ENCODE data around the gene GPR26.

Gene GPR26

DNA sequence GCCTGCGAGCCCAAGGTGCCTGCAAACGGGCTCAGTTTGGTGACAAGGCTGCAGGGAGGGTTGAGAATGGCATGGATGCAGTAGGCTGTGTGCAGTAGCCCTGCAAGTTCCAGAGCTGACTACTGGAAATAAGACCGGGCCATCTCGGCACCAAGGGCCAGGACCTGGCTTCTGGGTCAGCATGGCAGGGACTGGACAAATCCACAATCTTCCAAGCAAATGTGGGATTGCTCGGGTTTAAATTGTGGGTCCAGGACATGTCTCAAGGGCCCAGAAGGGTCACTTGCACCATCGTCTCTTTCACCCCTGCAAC is 78.0 kb downstream of the GPR26 start:
- no peak overlapping the region for H3K4me3 ChIP-seq
- intact Hi-C loops (cut with DNase I; ENCODE audit: low total_unique reads) = no loop called here
- no peaks in the 10 kb centered on the region for H3K9me3 ChIP-seq
- peaks cover 0 to 9% (median 2%) of the 10 kb centered on the region in 4 donors for H3K4me1 ChIP-seq
- no peak for DNase-seq
- H3K36me3 ChIP-seq = peaks cover 0 to 9% (median 0%) of the 10 kb centered on the region in 3 donors
- H3K27ac ChIP-seq = no peak overlapping the region
- no peaks in the 10 kb centered on the region for H3K27me3 ChIP-seq
- TF ChIP-seq, protein P1, sequence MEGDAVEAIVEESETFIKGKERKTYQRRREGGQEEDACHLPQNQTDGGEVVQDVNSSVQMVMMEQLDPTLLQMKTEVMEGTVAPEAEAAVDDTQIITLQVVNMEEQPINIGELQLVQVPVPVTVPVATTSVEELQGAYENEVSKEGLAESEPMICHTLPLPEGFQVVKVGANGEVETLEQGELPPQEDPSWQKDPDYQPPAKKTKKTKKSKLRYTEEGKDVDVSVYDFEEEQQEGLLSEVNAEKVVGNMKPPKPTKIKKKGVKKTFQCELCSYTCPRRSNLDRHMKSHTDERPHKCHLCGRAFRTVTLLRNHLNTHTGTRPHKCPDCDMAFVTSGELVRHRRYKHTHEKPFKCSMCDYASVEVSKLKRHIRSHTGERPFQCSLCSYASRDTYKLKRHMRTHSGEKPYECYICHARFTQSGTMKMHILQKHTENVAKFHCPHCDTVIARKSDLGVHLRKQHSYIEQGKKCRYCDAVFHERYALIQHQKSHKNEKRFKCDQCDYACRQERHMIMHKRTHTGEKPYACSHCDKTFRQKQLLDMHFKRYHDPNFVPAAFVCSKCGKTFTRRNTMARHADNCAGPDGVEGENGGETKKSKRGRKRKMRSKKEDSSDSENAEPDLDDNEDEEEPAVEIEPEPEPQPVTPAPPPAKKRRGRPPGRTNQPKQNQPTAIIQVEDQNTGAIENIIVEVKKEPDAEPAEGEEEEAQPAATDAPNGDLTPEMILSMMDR (IDR thresholded peaks at IDR 0.05) = no peak
